MV-4-11 (cell line): ENCODE results near the gene SPIC.

Experiments used
- DNase-seq: peaks from one replicate; lab custom pipeline; 2025; lab: John Stamatoyannopoulos, UW

The SPIC gene

DNA sequence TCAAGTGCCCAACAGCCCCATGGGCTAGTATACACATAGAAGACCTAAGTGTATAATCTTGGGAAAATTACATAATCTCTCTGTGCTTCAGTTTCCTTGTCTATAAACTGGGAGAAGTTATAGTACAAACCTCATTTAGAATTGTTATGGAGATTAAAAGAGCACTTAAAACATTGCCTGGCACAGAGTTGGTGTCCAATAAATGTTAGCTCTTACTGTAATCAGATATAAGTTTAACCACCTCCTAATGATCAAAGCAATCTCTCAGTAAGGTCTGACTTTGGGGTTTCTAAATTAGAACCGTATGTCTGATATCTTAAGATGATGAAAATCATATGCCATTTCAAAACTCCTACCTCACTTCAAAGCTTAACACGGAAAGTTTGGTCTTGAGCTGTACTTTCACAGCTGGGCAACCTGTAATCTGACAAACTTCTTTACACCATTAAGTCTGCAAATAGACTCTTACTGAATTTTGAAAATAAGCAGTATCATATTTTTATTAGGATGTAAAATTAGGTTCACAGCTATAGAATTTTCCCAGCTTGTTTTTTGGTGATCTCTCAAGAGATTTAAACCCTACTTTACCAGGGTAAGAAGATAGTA lies 61.0 kb downstream of the SPIC start:
- DNase-seq: no peak
